Stimulated activated CD8-positive, alpha-beta memory T cell treated with anti-CD3 and anti-CD28 coated beads, Interleukin-7, amount 100 ng/mL, for 48 hours (primary cell): ENCODE measurements around the gene ACO1.

ENCODE experiments used
- DNase-seq, 2 donors: peaks; one replicate each; pipeline ENCODE4 v3.0.0-alpha.2; 2020; ENCODE audit warnings: low read depth in 1 of 2; ENCODE audit errors: extremely low read depth in 1 of 2

ACO1 gene

DNA sequence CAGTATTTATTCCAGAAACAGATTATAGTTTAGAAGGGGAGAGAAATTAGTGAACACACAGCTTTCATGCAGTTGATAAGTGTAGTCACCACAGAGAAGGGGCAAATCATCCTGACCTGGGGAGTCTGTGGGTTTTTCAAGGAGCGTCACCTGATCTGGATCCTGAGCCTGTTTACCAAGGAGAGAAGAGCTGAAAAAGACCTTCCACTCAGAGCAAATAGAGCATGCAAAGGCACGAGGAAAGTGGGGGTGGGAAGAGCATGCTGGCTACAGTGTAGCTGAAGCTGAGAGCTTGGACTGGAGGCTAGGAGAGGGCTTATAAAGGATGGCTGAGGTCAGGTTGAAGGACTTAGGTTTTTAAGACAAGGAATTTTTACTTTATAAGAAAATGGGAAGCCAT is 30.4 kb downstream of the ACO1 start:
- no peak for DNase-seq

DNA sequence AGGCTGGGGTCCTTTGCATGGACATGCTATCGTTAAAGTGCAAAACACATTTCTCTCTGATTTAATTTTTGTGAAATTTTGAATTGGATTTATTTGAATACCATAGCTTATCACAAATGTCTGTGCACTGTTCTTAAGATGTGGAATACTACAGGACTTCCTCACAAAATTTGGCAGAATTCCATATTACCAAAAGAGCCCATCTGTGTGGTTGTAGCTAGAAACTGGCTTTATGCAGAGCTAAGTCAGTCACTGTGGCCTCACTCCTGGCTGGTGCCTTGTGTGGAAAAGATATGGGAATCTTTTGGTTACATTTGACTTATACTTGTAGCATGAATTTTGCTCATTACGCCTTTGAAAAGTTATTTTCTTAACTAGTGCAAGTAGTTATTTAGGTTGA is 35.5 kb downstream of the ACO1 start:
- DNase-seq, result no peak

DNA sequence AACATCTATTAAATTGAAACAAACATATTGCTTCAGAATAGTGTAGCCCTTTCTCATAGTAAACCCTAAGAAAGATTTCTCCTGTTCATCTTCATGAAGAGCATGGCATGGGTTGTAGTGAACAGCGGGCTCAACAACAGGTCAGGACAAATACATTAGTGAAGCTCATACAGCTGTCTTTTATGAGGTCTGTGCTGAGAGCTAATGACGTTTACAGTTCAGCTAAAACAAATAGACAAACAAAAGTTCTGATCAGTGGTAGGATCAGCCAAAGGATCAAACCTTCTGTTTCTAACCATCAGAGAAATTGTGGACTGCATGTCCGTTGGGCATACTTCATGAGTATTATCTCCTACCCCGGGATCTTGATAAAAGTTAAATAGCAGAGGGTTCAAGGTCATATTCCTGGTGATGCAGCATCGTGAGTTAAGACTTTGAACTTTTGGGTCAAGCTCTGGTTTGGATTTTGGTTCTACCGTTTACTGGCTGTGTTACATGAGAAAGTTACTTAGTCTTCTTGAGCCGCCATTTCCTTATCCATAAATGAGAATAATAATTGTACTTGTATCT is 37.9 kb downstream of the ACO1 start:
- DNase-seq, result no peak

DNA sequence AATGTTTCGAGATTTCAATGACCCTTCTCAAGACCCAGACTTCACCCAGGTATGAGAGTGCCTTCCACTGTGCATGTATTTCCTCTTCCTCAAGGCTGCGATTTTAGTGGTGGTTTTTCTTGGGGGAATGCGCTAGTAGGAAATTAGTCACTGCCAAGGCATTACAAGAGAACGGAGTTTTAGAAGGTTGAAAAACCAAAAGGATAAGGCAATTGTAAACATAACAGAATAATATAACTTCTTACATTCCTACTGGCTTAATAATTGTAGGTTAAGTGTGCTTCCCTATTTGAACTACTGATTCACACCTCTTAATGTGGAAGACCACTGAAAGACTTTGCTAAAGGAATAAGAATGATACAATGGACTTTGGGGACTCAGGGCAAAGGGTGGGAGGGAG is 38.9 kb downstream of the ACO1 start:
- no peak for DNase-seq

DNA sequence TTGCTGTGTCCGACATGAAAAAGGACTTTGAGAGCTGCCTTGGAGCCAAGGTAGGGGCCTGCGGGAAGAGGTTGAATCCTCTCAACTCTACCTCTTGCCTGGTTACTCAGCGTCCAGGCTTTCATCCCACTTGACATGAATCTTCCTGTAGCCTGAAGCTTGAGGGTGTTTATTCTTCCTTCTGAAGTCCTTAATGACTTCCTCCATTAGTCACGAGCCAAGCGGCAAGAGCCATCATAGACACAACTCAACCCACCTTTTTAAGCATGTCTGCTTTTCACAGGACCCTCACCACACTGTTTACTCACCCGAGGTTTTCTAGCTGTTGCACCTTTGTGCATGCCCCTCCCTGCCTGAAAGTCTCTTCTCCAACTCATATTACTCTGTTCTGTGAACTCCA is 40.2 kb downstream of the ACO1 start:
- no peak for DNase-seq

DNA sequence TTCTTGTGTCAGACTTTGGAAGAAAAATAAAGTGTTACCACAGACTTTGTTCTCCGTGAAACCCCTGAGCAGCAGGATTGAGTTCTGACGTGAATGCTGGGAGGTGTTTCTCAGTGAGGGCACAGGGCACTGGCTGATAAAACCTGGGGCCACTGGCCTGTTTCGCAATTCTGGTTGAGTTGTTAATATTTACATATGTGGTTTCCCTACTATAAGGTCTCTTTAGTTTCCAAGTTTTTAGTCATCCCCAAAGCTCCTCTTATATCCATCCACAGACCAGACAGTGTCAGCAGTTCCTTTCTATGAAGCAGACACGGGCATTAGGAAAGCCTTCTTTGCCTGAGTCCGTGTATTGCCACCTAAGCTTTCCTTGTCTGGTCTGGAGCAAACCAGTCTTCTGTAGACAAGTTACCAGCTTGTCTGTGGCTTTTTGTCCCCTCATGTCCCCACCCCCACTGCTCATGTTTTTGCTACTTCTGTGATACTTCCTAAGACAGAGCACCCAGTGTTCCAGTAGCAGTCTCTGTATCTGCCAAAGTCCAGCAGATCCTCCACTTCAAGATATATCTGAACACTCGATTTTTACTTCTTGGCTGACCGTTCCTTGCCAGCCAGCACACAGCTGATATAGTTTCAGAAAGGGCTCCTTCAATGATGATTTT is 42.0 kb downstream of the ACO1 start:
- no peak for DNase-seq

DNA sequence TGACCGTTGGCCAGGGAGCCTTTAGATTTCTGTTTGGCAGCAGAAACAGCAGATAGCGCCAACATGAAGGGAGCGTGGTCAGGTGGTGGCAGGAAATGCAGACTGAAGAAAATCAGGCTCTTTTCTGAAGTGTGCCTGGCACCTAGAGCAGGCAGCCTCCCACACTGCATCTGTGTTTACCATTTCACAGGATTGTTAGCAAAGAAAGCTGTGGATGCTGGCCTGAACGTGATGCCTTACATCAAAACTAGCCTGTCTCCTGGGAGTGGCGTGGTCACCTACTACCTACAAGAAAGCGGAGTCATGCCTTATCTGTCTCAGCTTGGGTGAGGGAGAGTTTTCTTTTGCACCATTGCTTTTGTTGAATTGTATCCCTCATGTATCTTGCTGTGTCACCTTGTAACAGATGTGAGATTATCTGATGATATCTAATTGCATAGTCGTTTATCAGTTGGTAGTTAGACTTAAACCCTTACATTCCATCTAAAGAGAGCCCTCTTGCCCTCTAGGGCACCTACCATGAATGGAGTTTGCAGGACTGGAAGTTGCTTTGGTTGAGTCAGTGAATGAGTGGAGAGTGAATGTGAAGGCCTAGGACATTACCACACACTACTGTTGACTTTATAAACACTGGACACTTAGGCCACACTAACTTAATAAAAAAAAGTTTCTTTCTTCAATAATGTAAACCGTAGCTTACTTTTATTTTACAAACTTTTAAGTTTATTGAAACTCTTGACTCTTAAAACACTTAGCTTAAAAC is 42.8 kb downstream of the ACO1 start:
- DNase-seq, result no peak

DNA sequence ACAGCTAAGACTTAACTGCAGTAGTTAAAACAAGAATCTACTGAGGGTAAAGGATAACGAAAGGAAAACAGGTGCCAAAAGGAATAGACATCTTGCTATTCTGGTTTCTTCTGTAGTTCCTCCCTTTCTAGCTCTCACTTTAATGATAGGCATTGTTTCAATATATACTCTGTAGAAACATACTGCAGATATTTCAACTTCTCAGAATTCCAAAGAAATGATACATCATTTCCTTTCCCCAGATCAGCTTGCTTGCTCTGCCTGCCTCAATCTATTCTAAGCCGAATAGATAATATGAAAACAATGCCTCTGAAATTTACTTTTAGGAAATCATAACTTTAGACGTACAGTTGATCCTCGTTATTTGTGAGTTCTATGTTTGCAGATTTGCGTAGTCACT is 46.3 kb downstream of the ACO1 start:
- DNase-seq, result no peak

DNA sequence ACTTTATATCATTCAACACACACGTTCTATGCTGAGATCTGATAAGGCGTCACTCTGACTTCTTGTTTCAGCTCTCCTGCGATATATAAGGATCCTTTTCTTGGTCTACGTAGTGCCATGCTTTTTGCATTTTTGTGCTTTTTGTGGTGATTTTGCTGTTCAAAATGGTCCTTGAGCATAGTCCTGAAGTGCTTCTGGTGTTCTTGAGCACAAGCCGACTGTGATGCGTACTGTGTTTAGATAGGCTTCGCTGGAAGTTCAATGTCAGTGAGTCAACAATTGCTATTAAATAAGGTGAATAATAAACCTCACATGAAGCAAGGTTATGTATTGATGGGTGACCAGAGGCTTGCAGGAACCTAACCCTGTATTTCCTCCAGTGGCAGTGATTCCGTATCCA is 46.8 kb downstream of the ACO1 start:
- DNase-seq, result no peak

DNA sequence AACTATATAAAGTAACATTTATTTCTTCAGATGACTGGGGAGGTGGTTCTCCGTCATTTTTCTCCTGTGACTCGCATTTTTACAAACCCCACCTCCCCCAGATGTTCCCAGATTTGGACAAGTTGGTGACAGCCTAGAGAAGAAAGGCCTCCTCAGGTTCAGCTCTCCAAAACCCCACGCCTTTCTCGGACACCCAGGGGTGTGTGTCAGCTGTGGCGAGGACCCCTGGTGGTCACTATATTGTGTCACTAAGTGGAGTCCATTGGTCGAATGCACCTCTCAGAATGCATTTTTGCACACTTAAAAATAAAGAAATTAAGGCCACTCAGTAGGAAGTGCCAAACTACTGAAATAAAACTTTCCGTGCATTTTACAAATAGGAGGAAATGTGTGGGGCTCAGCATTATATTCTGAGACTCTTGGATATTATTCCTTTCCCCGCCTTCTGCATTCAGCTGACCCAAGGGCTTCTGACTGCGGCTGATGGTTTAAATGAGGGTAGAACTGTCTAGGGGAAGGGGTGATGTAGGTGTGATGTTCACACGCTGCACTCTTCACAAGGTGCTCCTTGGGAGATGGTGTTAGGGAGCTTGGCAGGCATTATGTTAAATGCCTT is 47.6 kb downstream of the ACO1 start:
- peak in 1 of 2 donors; percentile 5 for DNase-seq

DNA sequence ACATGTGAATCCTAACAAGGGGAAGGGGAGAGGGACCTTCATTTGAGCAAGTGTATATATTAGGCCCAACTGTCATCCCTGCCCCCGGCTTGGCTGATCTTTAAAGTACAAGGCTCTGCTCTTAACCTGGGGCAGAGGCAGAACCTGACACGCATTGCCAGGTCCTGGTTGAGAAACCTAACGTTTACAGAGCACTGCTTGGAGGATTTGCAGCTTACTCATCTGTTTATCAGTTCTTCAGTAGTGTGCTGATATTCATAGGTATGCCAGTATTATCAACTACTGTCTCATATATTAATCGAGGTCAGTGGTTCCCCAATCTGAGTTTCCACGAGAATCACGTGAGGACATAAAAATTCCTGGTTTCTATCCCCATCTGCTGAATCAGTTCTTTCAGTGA is 50.4 kb downstream of the ACO1 start:
- no peak for DNase-seq

DNA sequence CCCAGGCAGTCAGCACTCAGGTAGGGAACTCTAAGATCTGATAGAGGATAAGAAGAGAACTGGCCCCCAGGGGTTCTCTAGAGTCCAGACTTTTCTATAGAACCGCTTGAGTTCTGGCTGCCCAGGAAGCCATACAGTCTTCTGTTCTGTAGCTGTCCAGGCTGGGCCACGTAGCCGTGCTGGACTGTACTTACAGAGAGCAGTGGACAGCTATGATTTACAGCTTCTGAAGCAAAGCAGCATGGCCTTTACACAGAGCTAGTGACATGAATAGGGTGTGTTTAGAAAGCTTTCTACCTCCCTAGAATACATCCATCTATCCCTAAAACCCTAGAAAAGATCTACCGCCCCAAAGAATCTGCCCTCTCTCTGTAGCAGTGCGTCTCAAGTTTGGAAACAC is 57.2 kb downstream of the ACO1 start:
- no peak for DNase-seq

DNA sequence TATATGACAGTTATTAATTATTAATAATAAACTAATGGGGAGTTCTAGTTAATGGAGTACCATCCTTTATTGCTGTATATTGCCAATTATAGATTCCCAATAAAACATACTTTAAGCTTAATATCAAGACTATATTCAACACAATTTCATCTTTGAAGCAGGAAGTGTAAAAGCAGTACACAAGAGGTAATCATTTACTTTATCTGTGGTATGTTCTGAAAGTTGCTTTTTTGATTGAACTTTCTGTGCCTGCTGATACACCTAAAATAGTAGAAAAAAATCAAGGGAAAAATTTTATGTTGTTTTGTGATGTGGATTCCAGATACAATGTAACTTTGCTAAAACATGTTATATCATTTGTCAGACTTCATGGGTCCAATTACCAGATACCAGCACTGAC is 58.0 kb downstream of the ACO1 start:
- no peak for DNase-seq

DNA sequence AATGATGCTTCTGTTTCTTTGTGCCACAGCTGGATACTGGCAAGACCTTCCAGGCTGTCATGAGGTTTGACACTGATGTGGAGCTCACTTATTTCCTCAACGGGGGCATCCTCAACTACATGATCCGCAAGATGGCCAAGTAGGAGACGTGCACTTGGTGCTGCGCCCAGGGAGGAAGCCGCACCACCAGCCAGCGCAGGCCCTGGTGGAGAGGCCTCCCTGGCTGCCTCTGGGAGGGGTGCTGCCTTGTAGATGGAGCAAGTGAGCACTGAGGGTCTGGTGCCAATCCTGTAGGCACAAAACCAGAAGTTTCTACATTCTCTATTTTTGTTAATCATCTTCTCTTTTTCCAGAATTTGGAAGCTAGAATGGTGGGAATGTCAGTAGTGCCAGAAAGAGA is 65.5 kb downstream of the ACO1 start:
- DNase-seq, result no peak

DNA sequence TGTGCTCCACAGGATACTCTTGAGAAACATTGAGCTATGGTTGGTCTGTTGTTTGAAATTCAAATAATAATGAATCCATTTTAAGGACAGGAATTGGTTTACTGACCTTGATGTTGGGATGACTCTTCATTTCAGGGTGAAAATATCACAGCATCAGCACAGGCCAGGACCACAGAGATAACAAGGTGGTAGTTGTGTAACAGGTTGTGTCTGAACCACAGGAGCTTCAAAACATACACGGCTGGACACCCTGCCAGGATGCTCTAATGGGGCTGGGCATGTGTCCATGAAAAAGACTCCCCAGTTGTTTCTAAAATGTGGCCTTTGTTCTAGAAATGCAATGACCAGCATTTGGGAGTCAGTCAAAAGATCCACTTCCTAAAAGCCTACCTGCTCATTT is 69.8 kb downstream of the ACO1 start:
- DNase-seq, result no peak

DNA sequence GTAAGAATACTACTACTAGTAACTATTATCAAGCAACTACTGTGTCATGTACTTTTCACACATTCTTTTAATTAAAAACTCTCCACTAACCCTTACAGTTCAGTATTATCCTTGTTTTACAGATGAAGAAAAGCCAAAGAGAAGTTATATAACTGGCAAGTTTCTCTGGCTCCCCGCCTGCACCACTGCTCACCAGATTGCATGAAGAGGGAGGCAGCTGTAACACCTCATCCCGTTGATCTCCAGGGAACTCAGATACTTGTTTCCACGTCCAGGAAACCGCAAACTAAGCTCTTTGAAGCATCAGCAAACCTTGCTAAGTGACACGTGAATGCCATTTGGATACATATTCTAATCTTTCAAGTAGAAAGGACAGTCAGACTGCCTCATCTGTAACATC is 71.3 kb downstream of the ACO1 start:
- no peak for DNase-seq

DNA sequence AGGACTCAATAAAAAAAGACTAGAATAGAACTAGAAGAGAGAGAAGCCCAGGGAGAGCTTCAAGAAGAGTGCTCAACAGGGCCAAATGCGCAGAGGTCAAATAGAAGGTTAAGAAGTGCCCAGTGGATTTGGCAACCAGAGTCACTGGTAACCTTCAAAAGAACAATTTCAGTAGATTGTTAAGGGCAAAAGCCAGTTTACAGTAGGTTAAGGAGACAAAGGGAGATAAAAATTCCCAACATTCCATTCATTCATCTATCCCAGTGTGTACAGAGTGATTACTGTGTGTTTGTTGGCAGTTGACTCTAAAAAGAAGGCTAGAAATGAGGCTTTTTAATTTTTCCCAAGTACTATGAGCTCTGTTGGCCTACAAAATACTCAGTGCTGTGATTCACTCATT is 72.1 kb downstream of the ACO1 start:
- no peak for DNase-seq

DNA sequence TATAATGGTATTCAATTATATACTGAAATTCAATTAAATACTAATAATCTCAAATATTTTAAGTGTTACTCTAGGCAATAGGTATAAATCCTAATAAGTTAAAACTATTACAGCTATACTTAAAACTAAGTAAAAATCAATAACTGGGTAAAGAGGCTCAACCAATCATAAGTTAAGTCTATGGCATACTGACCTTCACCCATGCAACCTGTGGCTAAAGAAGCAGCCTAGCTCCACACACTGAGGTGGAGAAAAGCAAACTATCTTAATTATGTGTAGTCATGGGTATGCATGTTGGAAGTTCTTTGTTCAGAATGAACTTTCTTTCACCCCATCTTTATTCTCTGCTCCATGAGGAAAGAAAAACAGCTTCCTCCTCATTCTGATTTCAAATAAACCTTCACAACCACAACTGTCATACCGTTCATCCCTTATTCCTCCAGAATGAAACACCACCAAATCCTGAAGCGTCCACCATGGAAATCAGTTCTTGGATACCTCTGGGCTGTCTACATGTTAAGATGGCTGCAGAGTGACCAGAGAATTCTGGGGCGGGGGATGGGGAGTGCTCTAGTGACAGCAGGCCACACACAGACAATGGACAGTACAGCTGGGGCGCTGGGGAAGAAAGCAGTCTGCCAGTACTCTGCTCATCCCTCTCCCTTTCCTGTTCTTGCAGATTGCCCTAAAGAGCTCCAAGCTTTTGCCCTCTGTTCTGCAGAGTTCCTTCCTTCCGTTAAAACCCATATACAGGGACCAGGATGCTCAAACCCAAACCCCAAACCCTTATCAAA is 79.3 kb downstream of the ACO1 start:
- DNase-seq, result no peak

DNA sequence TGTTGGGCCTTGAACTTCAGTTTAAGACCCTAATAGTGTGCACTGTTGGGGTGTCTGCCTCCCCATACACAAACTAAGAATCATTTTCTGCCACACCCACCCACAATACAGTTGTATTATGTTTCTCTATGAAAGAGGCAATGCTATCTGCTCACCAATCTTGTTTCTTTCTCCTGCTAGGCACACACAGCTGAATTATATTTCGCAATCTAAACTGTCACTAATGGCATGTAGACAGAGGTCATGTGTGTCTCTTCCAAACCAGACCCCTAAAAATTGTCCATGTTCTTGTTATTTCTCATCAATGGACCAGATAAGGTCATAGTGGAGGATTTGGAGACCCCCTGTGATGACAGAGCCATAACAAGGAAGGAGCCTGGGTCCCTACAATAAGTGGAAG is 84.3 kb downstream of the ACO1 start:
- no peak for DNase-seq

DNA sequence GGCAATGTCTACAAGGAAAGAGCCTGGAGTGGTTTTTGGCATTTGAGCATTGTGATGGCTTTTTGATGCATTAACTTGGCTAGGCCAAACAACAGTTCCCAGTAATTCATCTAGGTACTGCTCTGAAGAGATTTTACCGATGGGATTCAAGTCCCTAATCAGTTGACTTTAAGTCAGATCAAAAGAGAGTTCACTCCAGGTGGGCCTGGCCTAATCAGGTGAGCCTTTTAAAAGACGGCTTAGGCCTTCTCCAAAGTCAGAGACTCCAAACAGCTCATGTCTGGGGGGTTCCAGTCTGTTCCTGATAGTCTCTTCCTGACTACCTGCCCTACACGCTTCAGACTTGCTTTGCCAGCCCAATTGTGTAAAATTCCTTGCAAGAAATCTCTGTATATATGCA is 87.9 kb downstream of the ACO1 start:
- DNase-seq, result no peak

DNA sequence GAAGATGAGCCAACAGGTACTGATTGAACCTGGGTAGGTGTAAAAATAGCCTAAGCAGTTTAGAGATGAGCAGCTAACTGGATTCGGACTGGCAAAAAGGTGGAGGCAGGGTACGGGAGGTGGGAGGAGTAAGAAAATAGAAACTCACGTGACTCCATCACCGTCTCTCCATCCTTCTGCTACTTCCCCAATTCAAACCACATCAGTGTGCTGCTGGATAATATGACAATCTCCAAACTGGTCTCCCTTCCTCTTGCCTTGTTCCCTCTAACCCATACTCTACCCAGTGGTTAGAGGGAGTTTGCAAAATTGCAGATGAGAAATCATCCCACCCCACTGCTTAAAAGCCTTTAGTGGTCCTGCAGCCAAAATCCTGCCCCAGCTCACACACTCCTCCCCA is 98.9 kb downstream of the ACO1 start:
- DNase-seq, result no peak
